Ramos (cell line): ENCODE data around the gene PGGHG.
"Not testable (repeated sequence)": the region's sequence is repeated elsewhere in the genome, so short reads cannot be mapped to it uniquely, and the experiment has no call there.

Experiments used
- in situ Hi-C: fragments of 300-500 bp; cut with MboI; formaldehyde crosslinking; loops from one replicate; pipeline ENCODE4 v1.14.3; 2022; ENCODE audit warnings: low sequenced_read_pairs; ENCODE audit not compliant: unreplicated experiment

PGGHG gene

DNA sequence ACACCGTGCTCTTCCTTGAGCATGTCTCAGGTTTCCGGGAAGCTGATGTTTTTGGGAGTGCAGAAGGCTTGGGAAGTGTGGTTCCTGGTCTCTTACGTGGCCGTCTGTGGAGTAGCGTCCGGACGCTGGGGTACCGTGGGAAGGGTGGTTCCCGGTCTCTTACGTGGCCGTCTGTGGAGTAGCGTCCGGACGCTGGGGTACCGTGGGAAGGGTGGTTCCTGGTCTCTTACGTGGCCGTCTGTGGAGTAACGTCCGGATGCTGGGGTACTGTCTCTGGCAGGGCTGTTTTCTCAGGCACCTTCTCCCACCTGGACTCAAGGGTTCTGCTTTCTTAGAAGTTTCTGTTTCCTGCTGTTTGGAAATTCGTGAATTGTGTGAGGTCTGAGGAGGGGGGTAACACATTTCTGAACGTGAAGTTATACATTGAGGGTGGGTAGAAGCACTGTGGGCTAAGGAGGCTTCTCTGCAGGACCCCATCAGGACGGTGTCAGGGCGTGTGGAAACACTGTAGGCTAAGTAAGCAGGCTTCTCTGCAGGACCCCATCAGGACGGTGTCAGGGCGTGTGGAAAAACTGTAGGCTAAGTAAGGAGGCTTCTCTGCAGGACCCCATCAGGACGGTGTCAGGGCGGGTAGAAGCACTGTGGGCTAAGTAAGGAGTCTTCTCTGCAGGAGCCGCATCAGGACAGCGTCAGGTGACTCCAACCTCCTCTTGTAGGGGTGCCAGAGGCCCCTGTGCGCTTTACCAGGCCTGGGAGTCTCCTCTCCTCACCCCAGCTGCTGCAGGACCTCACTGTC is 37.1 kb downstream of the PGGHG start:
- in situ Hi-C loops, result no loop called here

- in situ Hi-C loops, result no loop called here
Measured at GRCh38 chr11:326592-326841, 37.6 kb downstream of the PGGHG start.

DNA sequence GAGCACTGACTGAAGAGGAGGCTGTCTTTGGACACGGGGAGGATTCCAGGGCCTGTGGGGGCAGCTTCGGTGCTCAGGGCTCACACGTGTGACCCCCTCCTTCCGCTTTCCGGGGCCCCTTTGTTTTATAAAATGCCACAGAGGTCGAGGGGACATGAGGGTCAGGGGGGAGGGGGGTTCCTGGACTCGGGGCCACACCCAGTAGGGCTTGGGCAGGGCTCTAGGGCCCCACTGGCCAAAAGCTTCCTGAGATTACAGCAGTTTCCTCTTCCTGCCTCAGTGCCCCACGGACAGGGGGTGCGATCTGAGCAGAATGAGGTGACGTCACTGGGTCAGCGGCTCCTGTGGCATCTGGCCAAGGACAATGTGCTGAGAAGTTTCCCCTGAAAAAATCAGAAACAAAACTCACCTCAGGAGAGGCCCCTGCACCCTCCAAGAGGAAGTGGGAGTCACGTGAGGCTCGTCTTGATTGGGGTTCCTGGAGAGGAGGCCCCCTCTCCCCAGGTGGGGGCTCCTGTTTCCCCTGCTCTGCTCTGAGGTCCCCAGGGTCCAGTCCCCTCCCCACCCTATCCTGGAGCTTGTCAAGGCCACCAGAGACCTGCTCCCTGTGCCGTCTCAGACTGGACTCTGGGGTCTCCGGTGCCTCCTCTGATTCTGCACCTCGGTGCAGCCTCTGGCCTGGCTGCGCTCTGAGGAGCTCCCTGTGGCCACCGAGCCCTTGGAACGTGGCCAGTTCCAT is 38.1 kb downstream of the PGGHG start:
- in situ Hi-C loops, result no loop called here

DNA sequence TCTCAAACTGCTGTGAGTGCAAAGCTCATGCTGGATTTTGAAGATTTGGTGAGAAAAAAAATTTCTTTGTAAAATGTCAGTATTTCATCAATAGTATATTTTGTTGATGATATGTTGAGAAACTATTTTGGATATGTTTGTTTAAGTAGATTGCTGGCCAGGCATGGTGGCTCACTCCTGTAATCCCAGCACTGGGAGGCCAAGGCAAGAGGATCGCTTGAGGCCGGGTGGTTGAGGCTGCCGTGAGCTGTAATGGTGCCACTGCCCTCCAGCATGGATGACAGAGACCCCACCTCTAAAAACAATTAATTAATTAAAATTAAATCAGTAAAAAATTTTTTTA is 38.6 kb downstream of the PGGHG start:
- in situ Hi-C loops, result no loop called here

GRCh38 chr11:328012-328411 is 39.1 kb downstream of the PGGHG start:
- in situ Hi-C loops, result no loop called here

- in situ Hi-C loops, result not testable (repeated sequence)
Measured at GRCh38 chr11:328516-329100, 39.7 kb downstream of the PGGHG start.

GRCh38 chr11:329886-330253 is 40.9 kb downstream of the PGGHG start:
- in situ Hi-C loops, result no loop called here

GRCh38 chr11:330307-330693 is 41.4 kb downstream of the PGGHG start:
- in situ Hi-C loops, result no loop called here

DNA sequence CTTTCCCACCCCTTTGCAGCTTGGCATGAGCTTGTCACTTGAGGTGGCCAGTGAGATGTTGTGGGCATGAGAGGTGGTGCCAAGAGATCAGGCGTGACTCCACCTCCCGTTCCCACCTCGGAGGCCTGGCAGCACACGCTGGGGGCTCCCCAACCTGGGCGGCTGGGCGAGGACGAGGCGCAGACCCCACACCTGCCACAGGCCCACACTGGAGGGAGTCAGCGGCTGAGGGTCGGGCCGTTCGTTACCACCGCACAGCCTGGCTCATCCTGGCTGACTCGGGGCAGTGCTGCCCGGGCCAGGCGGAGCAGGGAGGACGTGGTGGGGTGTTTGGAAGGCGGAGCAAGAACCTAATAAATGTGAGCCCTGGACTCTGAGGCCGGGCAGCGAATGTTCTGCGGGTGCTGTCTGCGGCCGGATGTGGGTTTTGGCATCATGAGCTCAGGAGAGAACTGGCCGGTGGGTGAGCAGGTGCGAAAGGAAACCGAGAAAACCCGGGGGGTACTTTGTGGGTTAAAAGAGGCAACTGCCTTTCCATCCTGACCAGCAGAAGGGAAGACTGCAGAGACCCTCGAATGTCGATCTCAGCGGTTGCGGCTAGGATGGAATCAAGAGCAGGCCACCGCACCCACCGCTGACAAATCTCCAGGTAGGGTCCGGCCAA is 41.9 kb downstream of the PGGHG start:
- in situ Hi-C loops, result no loop called here

DNA sequence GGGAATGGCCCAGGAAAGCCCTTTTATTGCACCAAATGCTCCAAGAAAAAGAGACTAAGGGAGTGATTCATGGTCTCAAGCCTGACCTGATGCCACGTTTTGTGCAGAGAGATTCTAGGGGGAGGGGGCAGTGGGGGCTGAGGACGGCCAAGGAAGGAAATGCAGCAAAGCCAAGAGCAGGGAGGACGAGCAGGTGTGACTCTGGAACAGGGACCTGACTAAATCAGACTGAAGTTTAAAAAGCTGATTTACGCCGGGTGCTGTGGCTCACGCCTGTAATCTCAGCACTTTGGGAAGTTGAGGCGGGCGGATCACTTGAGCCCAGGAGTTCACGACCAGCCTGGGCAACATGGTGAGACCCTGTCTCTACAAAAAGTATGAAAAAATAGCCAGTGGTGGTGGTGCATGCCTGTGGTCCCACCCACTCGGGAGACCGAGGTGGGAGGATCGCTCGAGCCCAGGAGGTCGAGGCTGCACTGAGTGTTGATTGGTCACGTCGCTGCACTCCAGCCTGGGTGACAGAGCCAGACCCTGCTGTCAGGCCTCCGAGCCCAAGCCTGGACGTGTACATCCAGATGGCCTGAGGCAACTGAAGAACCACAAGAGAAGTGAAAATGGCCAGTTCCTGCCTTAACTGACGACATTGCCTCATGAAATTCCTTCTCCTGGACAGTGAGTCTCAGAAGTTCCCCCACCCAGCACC is 42.6 kb downstream of the PGGHG start:
- in situ Hi-C loops, result no loop called here

DNA sequence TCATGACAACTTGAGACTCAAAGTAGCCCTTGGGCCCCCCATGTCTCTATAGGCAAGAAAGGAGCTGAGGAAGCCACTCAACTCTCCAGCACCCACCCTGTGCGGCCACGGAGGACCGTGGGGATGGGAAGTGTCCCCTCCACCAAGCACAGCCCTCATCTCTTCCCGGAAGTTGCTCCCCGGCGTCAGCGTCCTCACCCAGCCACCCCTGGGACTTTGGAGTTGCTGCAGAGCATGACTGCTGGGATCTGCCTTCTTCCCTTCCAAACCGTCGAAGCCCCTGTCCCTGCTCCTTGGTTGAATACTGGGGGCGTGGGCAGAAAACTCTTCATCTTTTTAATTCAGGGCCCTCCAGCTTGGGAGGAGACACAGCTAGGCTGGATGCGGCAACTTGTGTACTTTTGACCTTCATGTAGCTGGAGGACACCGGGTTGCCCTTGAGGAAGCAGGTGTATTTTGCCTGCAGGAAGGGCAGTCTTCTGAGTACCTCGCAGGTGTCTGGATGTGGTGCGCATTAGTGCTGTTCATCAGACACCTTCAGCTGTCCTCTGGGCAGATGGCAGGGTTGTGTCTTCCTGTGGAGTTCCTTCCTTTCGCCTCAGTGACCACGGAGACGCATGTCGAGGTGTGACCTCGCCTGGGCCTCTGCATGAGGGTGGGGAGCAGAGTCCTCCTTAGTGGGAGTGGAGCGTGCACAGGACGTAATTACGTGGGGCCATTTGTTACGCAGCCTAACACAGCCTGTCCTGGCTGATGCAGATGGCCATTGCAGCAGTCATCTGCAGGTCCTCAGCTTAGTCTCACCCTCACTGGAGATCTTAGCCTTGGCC is 43.9 kb downstream of the PGGHG start:
- in situ Hi-C loops, result no loop called here

- in situ Hi-C loops, result not testable (repeated sequence)
Measured at GRCh38 chr11:333616-334263, 44.8 kb downstream of the PGGHG start.

- in situ Hi-C loops, result no loop called here
Measured at GRCh38 chr11:334264-334994, 45.5 kb downstream of the PGGHG start.

DNA sequence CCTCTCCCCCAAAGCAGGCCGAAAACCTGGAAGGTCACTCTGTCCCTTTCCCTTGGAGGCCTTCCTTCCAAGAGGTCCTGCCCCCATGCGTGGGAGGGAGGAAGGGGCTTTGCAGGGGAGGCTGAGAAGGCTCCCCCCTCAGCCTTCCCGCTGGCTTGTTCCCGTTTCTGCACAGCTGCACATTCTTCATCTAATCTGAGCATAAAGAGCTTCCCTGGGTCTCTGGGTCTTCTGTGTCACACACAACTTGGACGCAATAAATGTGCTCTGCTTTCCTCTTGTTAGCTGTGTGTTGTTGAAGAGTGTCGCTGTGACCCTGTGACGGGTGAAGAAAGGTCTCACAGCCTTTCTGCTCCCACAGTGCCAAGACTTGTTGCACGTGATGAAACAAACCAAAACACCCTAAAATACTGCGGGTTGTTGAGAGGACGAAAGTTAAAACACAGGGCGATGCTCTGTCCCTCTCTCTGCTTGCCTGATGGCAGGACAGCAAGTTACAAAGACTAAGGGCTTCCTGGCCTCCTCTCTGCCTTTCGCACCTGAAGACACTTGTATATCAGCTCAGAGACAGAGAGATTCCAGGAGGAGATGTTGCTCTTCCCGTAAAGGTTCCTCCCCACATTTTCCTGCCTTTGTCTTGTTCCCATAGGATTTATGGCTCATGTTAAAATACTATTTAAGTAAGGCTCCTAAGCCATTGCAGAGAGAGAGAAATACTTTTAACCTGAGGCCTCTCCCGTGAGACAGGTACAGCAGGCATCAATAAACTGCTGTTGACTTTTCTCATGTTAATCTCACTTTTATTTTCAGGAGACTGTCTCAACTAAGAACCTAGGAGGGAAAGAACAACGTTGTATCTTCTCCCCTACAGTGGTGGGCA is 47.1 kb downstream of the PGGHG start:
- in situ Hi-C loops, result no loop called here

GRCh38 chr11:336659-337198 is 47.8 kb downstream of the PGGHG start:
- in situ Hi-C loops, result no loop called here

DNA sequence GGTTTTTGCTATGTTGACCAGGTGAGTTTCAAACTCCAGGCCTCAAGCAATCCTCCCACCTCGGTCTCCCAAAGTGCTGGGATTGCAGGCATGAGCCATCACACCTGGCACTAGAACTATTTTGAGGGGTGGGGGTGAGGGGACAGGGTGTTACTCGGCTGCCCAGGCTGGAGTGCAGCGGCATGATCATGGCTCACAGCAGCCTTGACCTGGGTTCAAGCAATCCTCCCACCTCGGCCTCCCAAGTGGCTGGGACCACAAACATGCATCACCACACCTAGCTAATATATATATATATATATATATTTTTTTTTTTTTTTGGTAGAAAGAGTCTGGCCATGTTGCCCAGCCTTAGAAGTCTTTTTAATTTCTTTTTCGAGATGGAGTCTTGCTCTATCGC is 48.8 kb downstream of the PGGHG start:
- in situ Hi-C loops, result no loop called here

DNA sequence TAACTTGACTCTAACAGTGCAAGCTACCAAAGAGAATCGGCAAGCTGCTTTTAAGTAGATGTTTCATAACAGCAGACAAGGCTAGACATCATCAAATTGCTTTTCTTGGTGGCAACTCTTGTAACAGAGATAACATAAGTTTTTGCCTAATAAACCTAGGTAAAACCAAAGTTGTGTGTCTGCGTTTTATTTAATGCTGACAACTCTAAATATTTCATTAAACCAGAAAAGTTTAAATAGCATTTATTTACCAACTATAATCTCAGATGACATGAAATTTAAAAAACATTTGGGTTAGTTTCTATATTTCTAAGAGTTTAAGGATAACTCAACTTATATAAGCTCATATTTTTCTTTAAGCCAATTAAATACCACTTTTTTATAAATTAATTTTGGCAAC is 51.0 kb downstream of the PGGHG start:
- in situ Hi-C loops, result loop anchor here (10.0 kb wide), 1 partner anchor 85 kb away; no protein-coding TSS in a partner anchor
